Colonic mucosa (tissue), 4 donors: Measurements from ENCODE around the gene CYB5B. TPM values are rescaled to one million over a fixed set of nuclear protein-coding genes. Genes with fewer than 3 reads are reported as not detected.
"Not testable (repeated sequence)": the region's sequence is repeated elsewhere in the genome, so short reads cannot be mapped to it uniquely, and the experiment has no call there.

Source experiments
- DNase-seq: peaks from one replicate; pipeline ENCODE4 v3.0.0-alpha.2; 2020
- H3K27ac ChIP-seq: fragments of 200-600 bp; one replicate; pipeline ENCODE4 v1.8.0; 2021
- H3K27me3 ChIP-seq: fragments of 200-600 bp; one replicate; pipeline ENCODE4 v1.8.0; 2021
- H3K36me3 ChIP-seq: fragments of 200-600 bp; one replicate; pipeline ENCODE4 v1.8.0; 2021
- H3K4me1 ChIP-seq: fragments of 200-600 bp; one replicate; pipeline ENCODE4 v1.8.0; 2021; ENCODE audit warnings: mild to moderate bottlenecking
- H3K4me3 ChIP-seq: fragments of 200-600 bp; one replicate; pipeline ENCODE4 v1.8.0; 2021
- H3K9ac ChIP-seq, 2 donors: one replicate each; pipeline ENCODE4 v1.7.0; 2013; ENCODE audit warnings: control low read depth in 2 of 2, low read depth in 2 of 2, low read length in 2 of 2
- H3K9me3 ChIP-seq: fragments of 200-600 bp; one replicate; pipeline ENCODE4 v1.8.0; 2021
- CTCF ChIP-seq: fragments of 200-600 bp; IDR thresholded peaks from one replicate; pipeline ENCODE4 v1.8.0; 2022; ENCODE audit warnings: antibody characterized with exemption, mild to moderate bottlenecking
- intact Hi-C: fragments of 100-400 bp; cut with DNase I; formaldehyde crosslinking; loops from one replicate; pipeline ENCODE4 v1.14.1; 2022
- total RNA-seq, 2 donors: library from RNA; stranded (reverse); fragmentation: NEBNext Ultra II Directional in 1 of 2; extraction: Animal tissue kit (Norgen Biotek cat#: 25700) in 1 of 2; gene quantifications; one replicate each; pipeline ENCODE4 v1.2.1, GENCODE V29; 2021
- donor health status: healthy.
- donor health status: DM: no; HTN: no; CAD: no.
- donor health status: DM: no; HTN: no; CAD: no.

The CYB5B gene
- total RNA-seq, 2 donors from 2014 or later: 166 to 220 TPM

- H3K9ac ChIP-seq: no peak overlapping the region
- intact Hi-C loops: no loop called here
- no peak overlapping the region for H3K4me3 ChIP-seq
- peaks cover 9% of the 10 kb centered on the region for H3K36me3 ChIP-seq
- peaks cover 9% of the 10 kb centered on the region for H3K4me1 ChIP-seq
- no peak overlapping the region for H3K27ac ChIP-seq
- no peaks in the 10 kb centered on the region for H3K9me3 ChIP-seq
- no peak for DNase-seq
- no peak for TF ChIP-seq CTCF
- H3K27me3 ChIP-seq: no peaks in the 10 kb centered on the region
Observed at GRCh38 chr16:69434066-69434465, 9.6 kb downstream of the CYB5B start.

- Histone ChIP-seq H3K4me1 (peaks cover 9% of the 10 kb centered on the region), H3K4me3 (no peak overlapping the region), H3K36me3 (no peaks in the 10 kb centered on the region), H3K9me3 (no peaks in the 10 kb centered on the region), H3K9ac (no peak overlapping the region), H3K27me3 (no peaks in the 10 kb centered on the region), H3K27ac (no peak overlapping the region)
- TF ChIP-seq CTCF: no peak
- intact Hi-C loops: no loop called here
- no peak for DNase-seq
Observed at GRCh38 chr16:69435977-69436820, 11.8 kb downstream of the CYB5B start.

GRCh38 chr16:69436896-69437295 lies 12.5 kb downstream of the CYB5B start:
- intact Hi-C loops: no loop called here
- H3K27ac ChIP-seq: no peak overlapping the region
- no peak overlapping the region for H3K9ac ChIP-seq

GRCh38 chr16:69438465-69438864 lies 14.0 kb downstream of the CYB5B start:
- no peak for DNase-seq
- Histone ChIP-seq H3K27me3 (no peaks in the 10 kb centered on the region), H3K36me3 (no peaks in the 10 kb centered on the region), H3K9me3 (no peaks in the 10 kb centered on the region), H3K4me1 (peaks cover 9% of the 10 kb centered on the region), H3K9ac (no peak overlapping the region), H3K27ac (no peak overlapping the region), H3K4me3 (no peak overlapping the region)
- TF ChIP-seq CTCF: no peak
- intact Hi-C loops: no loop called here

More at GRCh38 chr16:69436896-69437295, 12.5 kb downstream of the CYB5B start:
- no peaks in the 10 kb centered on the region for H3K9me3 ChIP-seq
- H3K4me3 ChIP-seq: no peak overlapping the region
- no peak for DNase-seq
- no peaks in the 10 kb centered on the region for H3K27me3 ChIP-seq
- peaks cover 9% of the 10 kb centered on the region for H3K4me1 ChIP-seq
- no peak for TF ChIP-seq CTCF
- no peaks in the 10 kb centered on the region for H3K36me3 ChIP-seq

GRCh38 chr16:69440250-69440649 lies 15.8 kb downstream of the CYB5B start:
- Histone ChIP-seq H3K36me3 (no peaks in the 10 kb centered on the region), H3K4me3 (no peak overlapping the region), H3K4me1 (peaks cover 9% of the 10 kb centered on the region), H3K9ac (no peak overlapping the region), H3K9me3 (no peaks in the 10 kb centered on the region), H3K27me3 (no peaks in the 10 kb centered on the region), H3K27ac (no peak overlapping the region)
- DNase-seq: no peak
- TF ChIP-seq CTCF: no peak
- intact Hi-C loops: no loop called here

- DNase-seq, H3K9me3 ChIP-seq, intact Hi-C loops, H3K4me3 ChIP-seq, H3K27ac ChIP-seq, H3K27me3 ChIP-seq, H3K4me1 ChIP-seq, H3K36me3 ChIP-seq, H3K9ac ChIP-seq: not testable (repeated sequence)
Observed at GRCh38 chr16:69441030-69441429, 16.6 kb downstream of the CYB5B start.
